ENCODE measurements around the gene ILDR2. TPM values are rescaled to one million over a fixed set of nuclear protein-coding genes. Genes with fewer than 3 reads are reported as not detected.

Gene ILDR2
- total and polyA plus RNA-seq, 12 donors: 0.07 to 1.1 (median 0.20) TPM; not detected in 2

GRCh38 chr1:166911624-166912023 lies 63.7 kb downstream of the ILDR2 start:
- WGBS, 4 donors: 85 to 97% (median 92%) methylated on average over 1 of the region's 1 CpG
- Histone ChIP-seq H3K4me3 (no peak overlapping the region), H3K9me3 (replicated peaks in 1 of 3) (peaks cover 0 to 7% (median 0%) of the 10 kb centered on the region in 3 donors), H3K27ac (no peak overlapping the region), H3K27me3 (no peaks in the 10 kb centered on the region), H3K36me3 (replicated peaks in 1 of 2) (no peaks in the 10 kb centered on the region), H3K4me1 (replicated peaks in 1 of 2) (no peaks in the 10 kb centered on the region)
- intact Hi-C loops (cut with DNase I): loop anchor here in 1 of 2 donors (5.0 kb wide), 1 partner anchor 146 kb away; no protein-coding TSS in a partner anchor
- TF ChIP-seq POLR2A (IDR thresholded peaks at IDR 0.05): no peak
- TF ChIP-seq CTCF (IDR thresholded peaks at IDR 0.05): no peak
- DNase-seq: no peak

- peak; percentile 69 to 86 (median 80) for DNase-seq
- Histone ChIP-seq H3K9me3 (replicated peaks in 1 of 3) (peaks cover 0 to 7% (median 0%) of the 10 kb centered on the region in 3 donors), H3K27me3 (no peaks in the 10 kb centered on the region), H3K36me3 (replicated peaks in 1 of 2) (no peaks in the 10 kb centered on the region), H3K4me3 (no peak overlapping the region), H3K27ac (no peak overlapping the region), H3K4me1 (replicated peaks in 1 of 2) (no peaks in the 10 kb centered on the region)
- TF ChIP-seq CTCF (IDR thresholded peaks at IDR 0.05) (peak in 5 of 6 experiments; percentile 41 to 67 (median 66)), POLR2A (IDR thresholded peaks at IDR 0.05) (no peak)
- 0 to 4% (median 2%) methylated on average over 1 of the region's 1 CpG for WGBS, 4 donors
- intact Hi-C loops (cut with DNase I): loop anchor here in 1 of 2 donors (5.0 kb wide), 1 partner anchor 147 kb away; no protein-coding TSS in a partner anchor
Measured at GRCh38 chr1:166910396-166910994, 64.8 kb downstream of the ILDR2 start.

GRCh38 chr1:166908942-166909341 lies 66.4 kb downstream of the ILDR2 start:
- WGBS, 4 donors: 67 to 91% (median 80%) methylated on average over 1 of the region's 1 CpG

GRCh38 chr1:166907763-166908162 lies 67.6 kb downstream of the ILDR2 start:
- no peak overlapping the region for H3K4me3 ChIP-seq
- DNase-seq: no peak
- H3K27ac ChIP-seq: no peak overlapping the region
- no peak for TF ChIP-seq POLR2A (IDR thresholded peaks at IDR 0.05)
- no peak for TF ChIP-seq CTCF (IDR thresholded peaks at IDR 0.05)
- no peaks in the 10 kb centered on the region for H3K4me1 ChIP-seq (replicated peaks in 1 of 2)
- no peaks in the 10 kb centered on the region for H3K27me3 ChIP-seq
- H3K36me3 ChIP-seq (replicated peaks in 1 of 2): no peaks in the 10 kb centered on the region
- H3K9me3 ChIP-seq (replicated peaks in 1 of 3): peaks cover 0 to 7% (median 0%) of the 10 kb centered on the region in 3 donors
- 51 to 75% (median 68%) methylated on average over 3 of the region's 3 CpGs for WGBS, 4 donors
- intact Hi-C loops (cut with DNase I): loop anchor here in 1 of 2 donors (5.0 kb wide), 1 partner anchor 155 kb away; no protein-coding TSS in a partner anchor

More at GRCh38 chr1:166908942-166909341, 66.4 kb downstream of the ILDR2 start:
- no peak for DNase-seq
- peaks cover 0 to 7% (median 0%) of the 10 kb centered on the region in 3 donors for H3K9me3 ChIP-seq (replicated peaks in 1 of 3)
- H3K4me1 ChIP-seq (replicated peaks in 1 of 2): no peaks in the 10 kb centered on the region
- TF ChIP-seq POLR2A (IDR thresholded peaks at IDR 0.05): no peak
- no peak for TF ChIP-seq CTCF (IDR thresholded peaks at IDR 0.05)
- H3K27ac ChIP-seq: no peak overlapping the region
- intact Hi-C loops (cut with DNase I): loop anchor here in 1 of 2 donors (5.0 kb wide), 1 partner anchor 153 kb away; no protein-coding TSS in a partner anchor
- H3K4me3 ChIP-seq: no peak overlapping the region
- H3K36me3 ChIP-seq (replicated peaks in 1 of 2): no peaks in the 10 kb centered on the region
- H3K27me3 ChIP-seq: no peaks in the 10 kb centered on the region

Measured in adrenal gland (tissue), 12 donors.